DLD1 (cell line): ENCODE measurements around the gene LIN54.
"Not testable (repeated sequence)": the region's sequence is repeated elsewhere in the genome, so short reads cannot be mapped to it uniquely, and the experiment has no call there.

Experiments
- in situ Hi-C: cut with HindIII; loops from 2 replicates; pipeline ENCODE4 v1.10.0; 2017; ENCODE audit warnings: low sequenced_read_pairs

Gene LIN54

GRCh38 chr4:83010522-83011318 lies at the start of gene LIN54:
Gene LIN54, minus strand, starts transcription at chr4:83010823. Its CDS starts 25,979 bp downstream, at chr4:82984844.
- in situ Hi-C loops: no loop called here

GRCh38 chr4:83054928-83055327 lies 44.3 kb upstream of the LIN54 start:
- in situ Hi-C loops: no loop called here

GRCh38 chr4:83048781-83049180 lies 38.2 kb upstream of the LIN54 start:
- in situ Hi-C loops: not testable (repeated sequence)

GRCh38 chr4:83046693-83047473 lies 36.3 kb upstream of the LIN54 start:
- in situ Hi-C loops: no loop called here

- in situ Hi-C loops: no loop called here
Observed at GRCh38 chr4:83043801-83044407, 33.3 kb upstream of the LIN54 start.

GRCh38 chr4:83043157-83043556 lies 32.5 kb upstream of the LIN54 start:
- in situ Hi-C loops: not testable (repeated sequence)

- in situ Hi-C loops: no loop called here
Observed at GRCh38 chr4:83040269-83040668, 29.6 kb upstream of the LIN54 start.

GRCh38 chr4:83036991-83037665 lies 26.5 kb upstream of the LIN54 start:
- in situ Hi-C loops: no loop called here

GRCh38 chr4:83034630-83035494 lies 24.2 kb upstream of the LIN54 start, which contains the start of gene COPS4:
Gene COPS4, plus strand, starts transcription at chr4:83035183. Its CDS starts 42 bp downstream, at chr4:83035225.
- in situ Hi-C loops: no loop called here

- in situ Hi-C loops: no loop called here
Observed at GRCh38 chr4:83029688-83030087, 19.1 kb upstream of the LIN54 start.

- in situ Hi-C loops: no loop called here
Observed at GRCh38 chr4:83028976-83029375, 18.4 kb upstream of the LIN54 start.

GRCh38 chr4:83025563-83025962 lies 14.9 kb upstream of the LIN54 start:
- in situ Hi-C loops: no loop called here

GRCh38 chr4:83024233-83024632 lies 13.6 kb upstream of the LIN54 start:
- in situ Hi-C loops: no loop called here

- in situ Hi-C loops: not testable (repeated sequence)
Observed at GRCh38 chr4:83023599-83023998, 13.0 kb upstream of the LIN54 start.

- in situ Hi-C loops: no loop called here
Observed at GRCh38 chr4:83022724-83023450, 12.3 kb upstream of the LIN54 start.

- in situ Hi-C loops: no loop called here
Observed at GRCh38 chr4:83019794-83020494, 9.3 kb upstream of the LIN54 start.

- in situ Hi-C loops: no loop called here
Observed at GRCh38 chr4:83013902-83014301, 3.3 kb upstream of the LIN54 start.

GRCh38 chr4:83013420-83013867 lies 2.8 kb upstream of the LIN54 start:
- in situ Hi-C loops: no loop called here
